A375 (cell line): ENCODE data around the gene GHITM. TPM values are rescaled to one million over a fixed set of nuclear protein-coding genes. Genes with fewer than 3 reads are reported as not detected.

ENCODE experiments used
- total RNA-seq: library from RNA; depleted of rRNA; stranded (reverse); fragments of >200 nt; shearing (Covaris generic); gene quantifications from 2 replicates; pipeline ENCODE4 v1.2.3, GENCODE V29; 2014; rRNA removed

Gene GHITM
- total RNA-seq = 258 and 276 TPM in 2 replicates

GRCh38 chr10:84139126-84140035 lies at the start of gene GHITM:
TSS of gene GHITM (plus strand) at chr10:84139509. CDS start at chr10:84141501, 1,992 bp downstream.

GRCh38 chr10:84173501-84173929 lies 34.2 kb downstream of the GHITM start, which contains the start of gene GPR15LG:
TSS of gene GPR15LG (plus strand) at chr10:84173801. CDS start at chr10:84173852, 51 bp downstream.

DNA sequence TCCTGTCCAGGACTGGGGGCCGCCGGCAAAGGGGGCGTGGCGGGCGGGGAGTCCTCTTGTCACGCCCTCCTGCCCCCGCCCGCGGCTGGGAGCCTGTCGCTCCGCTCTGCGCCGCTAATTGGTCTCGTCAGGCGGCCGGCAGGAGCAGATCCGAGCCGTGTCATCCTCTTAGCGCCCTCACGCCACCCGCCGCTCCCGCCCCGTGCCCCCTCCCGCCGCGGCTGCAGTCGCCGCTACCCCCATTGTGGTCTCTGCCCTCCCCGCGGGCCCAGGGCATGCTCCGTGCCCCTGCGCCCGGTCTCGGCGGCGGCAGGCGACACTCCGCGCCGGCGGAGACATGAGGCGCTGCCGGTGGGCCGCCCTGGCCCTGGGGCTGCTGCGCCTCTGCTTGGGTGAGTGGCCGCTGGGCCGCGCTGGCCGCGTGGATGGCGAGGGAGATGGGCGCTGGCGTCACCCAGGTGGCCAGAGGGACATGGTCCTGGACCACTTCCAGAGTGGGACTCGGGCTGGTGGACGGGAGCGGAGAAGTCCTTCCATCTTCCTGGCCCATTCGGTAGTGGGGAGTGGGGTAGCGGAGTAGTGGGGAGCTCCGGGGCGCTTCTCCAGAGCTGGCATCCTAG lies 55.2 kb downstream of the GHITM start, which contains the start of gene CDHR1:
Gene CDHR1 (plus strand): TSS at position 114 of the 620 bp plus-strand sequence. CDS start 224 bp downstream, at position 338.

Other genes starting within 250 kb of the GHITM start
- gene GPR15LG, start 34.3 kb downstream of the GHITM start, total RNA-seq = not detected in 2 replicates
- 0.30 and 0.50 TPM in 2 replicates for gene CDHR1, start 55.0 kb downstream of the GHITM start, total RNA-seq
- not detected in 2 replicates for gene LRIT2, start 86.0 kb downstream of the GHITM start, total RNA-seq
- not detected in 2 replicates for gene LRIT1, start 102.0 kb downstream of the GHITM start, total RNA-seq
- gene RGR, start 105.5 kb downstream of the GHITM start, total RNA-seq = 0.79 and 0.85 TPM in 2 replicates
- 12.1 and 23.1 TPM in 2 replicates for gene CCSER2, start 189.1 kb downstream of the GHITM start, total RNA-seq